Posterior cingulate gyrus (tissue), 11 donors: ENCODE data around the gene DPY19L3.
"Not testable (repeated sequence)": the region's sequence is repeated elsewhere in the genome, so short reads cannot be mapped to it uniquely, and the experiment has no call there.

ENCODE experiments used
- DNase-seq, 10 donors: peaks; one replicate each; pipeline versions ENCODE4 v3.0.0 to v3.0.0-alpha.2; 2020 to 2021; ENCODE audit warnings: mixed read lengths in 3 of 10
- intact Hi-C: fragments of 100-400 bp; cut with DNase I; formaldehyde crosslinking; loops from one replicate; pipeline ENCODE4 v1.15.1; 2023

Gene DPY19L3

GRCh38 chr19:32483574-32483973 is 78.0 kb downstream of the DPY19L3 start:
- intact Hi-C loops = no loop called here
- DNase-seq = no peak

- no peak for DNase-seq
- intact Hi-C loops = no loop called here
These were observed 84.4 kb downstream of the DPY19L3 start for GRCh38 chr19:32489971-32490370.

DNA sequence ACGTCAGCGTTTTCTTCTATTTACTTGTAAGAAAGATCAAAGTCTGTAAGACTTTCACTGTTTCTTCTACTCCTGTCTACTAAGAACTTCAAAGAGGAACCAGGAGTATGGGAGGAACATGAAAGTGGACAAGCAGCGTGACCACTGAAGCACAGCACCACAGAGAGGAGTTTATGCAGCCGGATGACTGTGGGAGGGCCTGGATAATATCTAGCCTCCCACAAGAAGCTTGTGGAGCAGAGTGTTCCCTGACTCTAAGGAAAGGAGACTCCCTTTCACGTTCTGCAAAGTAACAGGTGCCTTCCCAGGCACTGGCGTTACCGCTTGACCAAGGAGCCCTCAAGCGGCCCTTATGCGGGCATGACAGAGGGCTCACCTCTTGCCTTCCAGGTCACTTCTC is 91.8 kb downstream of the DPY19L3 start:
- no peak for DNase-seq
- intact Hi-C loops = no loop called here

- no peak for DNase-seq
These were observed 93.2 kb downstream of the DPY19L3 start for GRCh38 chr19:32498648-32499200.

GRCh38 chr19:32512498-32512897 is 106.9 kb downstream of the DPY19L3 start:
- intact Hi-C loops, DNase-seq: not testable (repeated sequence)

More at GRCh38 chr19:32498648-32499200, 93.2 kb downstream of the DPY19L3 start:
- intact Hi-C loops = no loop called here

DNA sequence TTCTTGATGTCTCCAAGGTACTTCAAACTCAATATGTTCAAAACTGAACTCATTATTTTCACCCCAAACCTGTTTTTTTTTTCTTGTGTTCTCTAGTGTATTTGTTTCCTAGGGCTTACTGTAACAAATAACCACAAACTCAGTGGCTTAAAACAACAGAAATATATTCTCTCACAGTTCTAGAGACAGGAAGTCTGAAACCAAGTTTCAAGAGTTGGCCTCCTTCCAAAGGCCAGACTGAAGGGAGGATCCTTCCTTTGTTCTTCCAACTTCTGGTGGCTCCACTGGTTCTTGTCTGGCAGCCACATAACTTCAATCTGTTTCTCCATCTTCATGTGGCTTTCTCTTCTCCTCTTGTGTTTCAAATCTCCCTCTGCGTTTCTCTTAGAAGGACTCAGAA is 113.5 kb downstream of the DPY19L3 start:
- no peak for DNase-seq
- intact Hi-C loops = no loop called here

GRCh38 chr19:32522967-32523366 is 117.4 kb downstream of the DPY19L3 start:
- intact Hi-C loops = no loop called here
- DNase-seq = no peak

- no peak for DNase-seq
- intact Hi-C loops = no loop called here
These were observed 121.3 kb downstream of the DPY19L3 start for GRCh38 chr19:32526895-32527294.

DNA sequence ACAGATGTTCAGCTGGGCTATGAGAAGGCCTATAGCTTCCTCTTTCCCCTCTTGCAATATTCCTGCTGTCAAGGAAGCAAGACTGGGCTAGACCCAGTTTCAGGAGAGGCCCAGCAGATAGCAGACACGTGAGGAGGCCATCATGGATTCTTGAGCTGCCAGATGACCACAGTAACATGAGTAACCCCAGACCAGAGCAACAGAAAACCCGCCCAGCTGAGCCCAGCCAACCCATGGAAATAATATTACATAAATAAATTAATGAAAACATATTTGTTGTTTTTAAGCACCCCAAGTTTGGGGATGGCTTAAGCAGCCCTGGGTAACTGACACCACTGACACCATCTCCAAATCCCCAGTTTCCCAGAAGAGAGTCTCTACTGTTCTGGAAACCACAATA is 125.2 kb downstream of the DPY19L3 start:
- DNase-seq = no peak
- intact Hi-C loops = no loop called here

- intact Hi-C loops = no loop called here
- no peak for DNase-seq
These were observed 126.7 kb downstream of the DPY19L3 start for GRCh38 chr19:32532233-32532632.
